H9 (cell line): ENCODE data around the gene TCP11L1. TPM values are rescaled to one million over a fixed set of nuclear protein-coding genes. Genes with fewer than 3 reads are reported as not detected.

Experiments used
- DNase-seq: peaks from one replicate; pipeline ENCODE4 v3.0.0-alpha.2; 2017
- H2AFZ ChIP-seq: one replicate; pipeline ENCODE4 v1.6.1; 2013; ENCODE audit warnings: mild to moderate bottlenecking, low read length, control low read depth, moderate library complexity
- H2AK5ac ChIP-seq: 2 replicates; pipeline ENCODE4 v1.6.1; 2013; ENCODE audit warnings: low read length, control low read depth, mixed read lengths; ENCODE audit not compliant: insufficient read length
- H2BK120ac ChIP-seq: one replicate; pipeline ENCODE4 v1.6.1; 2013; ENCODE audit warnings: low read depth, mild to moderate bottlenecking, low read length, control low read depth, inconsistent platforms; ENCODE audit not compliant: poor library complexity, severe bottlenecking
- H2BK12ac ChIP-seq: 2 replicates; pipeline ENCODE4 v1.6.1; 2013; ENCODE audit warnings: low read length, control low read depth, mixed read lengths, low read depth; ENCODE audit not compliant: insufficient read length
- H2BK15ac ChIP-seq: 2 replicates; pipeline ENCODE4 v1.6.1; 2013; ENCODE audit warnings: low read depth, low read length, control low read depth
- H2BK20ac ChIP-seq: one replicate; pipeline ENCODE4 v1.6.1; 2013; ENCODE audit warnings: low read depth, mild to moderate bottlenecking, low read length, control low read depth, inconsistent platforms; ENCODE audit not compliant: poor library complexity, severe bottlenecking
- H2BK5ac ChIP-seq: 2 replicates; pipeline ENCODE4 v1.6.1; 2013; ENCODE audit warnings: low read length, control low read depth, mixed read lengths; ENCODE audit not compliant: insufficient read length
- H3K14ac ChIP-seq: 2 replicates; pipeline ENCODE4 v1.6.1; 2013; ENCODE audit warnings: low read length, control low read depth; ENCODE audit not compliant: insufficient read depth
- H3K18ac ChIP-seq: 2 replicates; pipeline ENCODE4 v1.6.1; 2013; ENCODE audit warnings: low read depth, mild to moderate bottlenecking, mixed read lengths, low read length, control low read depth; ENCODE audit not compliant: insufficient read length
- H3K23ac ChIP-seq: 2 replicates; pipeline ENCODE4 v1.6.1; 2013; ENCODE audit warnings: low read length, control low read depth, mixed read lengths, low read depth; ENCODE audit not compliant: insufficient read length
- H3K23me2 ChIP-seq: 2 replicates; pipeline ENCODE4 v1.6.1; 2013; ENCODE audit warnings: low read depth, mild to moderate bottlenecking, mixed read lengths, low read length, control low read depth; ENCODE audit not compliant: insufficient read length, poor library complexity, severe bottlenecking
- H3K27ac ChIP-seq: 2 replicates; pipeline ENCODE4 v1.5.1; 2013; ENCODE audit warnings: low read length, control low read depth, mixed read lengths, low read depth; ENCODE audit not compliant: insufficient read length
- H3K27me3 ChIP-seq: 2 replicates; pipeline ENCODE4 v1.6.1; 2013; ENCODE audit warnings: low read length, control low read depth, inconsistent platforms; ENCODE audit not compliant: insufficient read depth
- H3K4ac ChIP-seq: 2 replicates; pipeline ENCODE4 v1.6.1; 2013; ENCODE audit warnings: low read depth, mild to moderate bottlenecking, control low read depth, inconsistent platforms, low read length, moderate library complexity
- H3K4me1 ChIP-seq: 2 replicates; pipeline ENCODE4 v1.6.1; 2013; ENCODE audit warnings: low read length, control low read depth, inconsistent platforms; ENCODE audit not compliant: insufficient read depth
- H3K4me2 ChIP-seq: 2 replicates; pipeline ENCODE4 v1.6.1; 2013; ENCODE audit warnings: low read length, control low read depth, mixed read lengths; ENCODE audit not compliant: insufficient read length, insufficient read depth
- H3K56ac ChIP-seq: 2 replicates; pipeline ENCODE4 v1.6.1; 2013; ENCODE audit warnings: low read depth, mild to moderate bottlenecking, mixed read lengths, low read length, control low read depth; ENCODE audit not compliant: insufficient read length
- H3K79me1 ChIP-seq: 2 replicates; pipeline ENCODE4 v1.6.1; 2013; ENCODE audit warnings: low read depth, mild to moderate bottlenecking, moderate library complexity, low read length, control low read depth, inconsistent platforms; ENCODE audit not compliant: insufficient read depth, poor library complexity, severe bottlenecking
- H3K79me2 ChIP-seq: 2 replicates; pipeline ENCODE4 v1.6.1; 2013; ENCODE audit warnings: low read length, control low read depth, inconsistent platforms; ENCODE audit not compliant: insufficient read depth
- H3K9ac ChIP-seq: 2 replicates; pipeline ENCODE4 v1.6.1; 2013; ENCODE audit warnings: low read length, control low read depth, mixed read lengths; ENCODE audit not compliant: insufficient read length; ENCODE audit errors: extremely low read depth
- H3K9me3 ChIP-seq: one replicate; pipeline ENCODE4 v1.6.1; 2013; ENCODE audit warnings: low read depth, low read length, inconsistent platforms; ENCODE audit not compliant: control insufficient read depth
- H3T11ph ChIP-seq: one replicate; pipeline ENCODE4 v1.6.1; 2013; ENCODE audit warnings: mild to moderate bottlenecking, low read length, control low read depth, inconsistent platforms
- H4K20me1 ChIP-seq: one replicate; pipeline ENCODE4 v1.6.1; 2013; ENCODE audit not compliant: control insufficient read depth, insufficient read length, insufficient read depth
- H4K5ac ChIP-seq: 2 replicates; pipeline ENCODE4 v1.6.1; 2013; ENCODE audit warnings: low read depth, mild to moderate bottlenecking, mixed read lengths, low read length, control low read depth; ENCODE audit not compliant: insufficient read length
- H4K8ac ChIP-seq: replicated peaks from 2 replicates; pipeline ENCODE4 v1.6.1; 2013; ENCODE audit warnings: low read length, control low read depth, mixed read lengths, low read depth; ENCODE audit not compliant: insufficient read length
- H4K91ac ChIP-seq: 2 replicates; pipeline ENCODE4 v1.6.1; 2013; ENCODE audit warnings: low read depth, mild to moderate bottlenecking, moderate library complexity, mixed read lengths, low read length, control low read depth; ENCODE audit not compliant: insufficient read length
- H3K27ac Mint-ChIP-seq, 3 experiments: 2 replicates in 2 of 3; 3 replicates in 1 of 3; pipeline ENCODE4 v1.8.0; 2020 to 2021; ENCODE audit warnings: mixed read lengths in 3 of 3, mild to moderate bottlenecking in 1 of 3, moderate library complexity in 1 of 3
- H3K27me3 Mint-ChIP-seq: 2 replicates; pipeline ENCODE4 v1.8.0; 2021; ENCODE audit warnings: low read depth, mild to moderate bottlenecking, moderate library complexity, mixed read lengths
- H3K36me3 Mint-ChIP-seq, 3 experiments: 2 replicates in 2 of 3; 3 replicates in 1 of 3; pipeline ENCODE4 v1.8.0; 2020 to 2021; ENCODE audit warnings: low read depth in 3 of 3, mixed read lengths in 3 of 3; ENCODE audit not compliant: insufficient read depth in 1 of 3
- H3K4me1 Mint-ChIP-seq, 2 experiments: 2 replicates each; pipeline ENCODE4 v1.8.0; 2020; ENCODE audit warnings: mixed read lengths in 2 of 2
- H3K4me3 Mint-ChIP-seq, 2 experiments: 2 replicates in 1 of 2; 3 replicates in 1 of 2; pipeline ENCODE4 v1.8.0; 2020 to 2021; ENCODE audit warnings: mild to moderate bottlenecking in 2 of 2, mixed read lengths in 2 of 2, moderate library complexity in 1 of 2
- H3K9me3 Mint-ChIP-seq, 2 experiments: 2 replicates in 1 of 2; 3 replicates in 1 of 2; pipeline ENCODE4 v1.8.0; 2020; ENCODE audit warnings: mild to moderate bottlenecking in 2 of 2, mixed read lengths in 2 of 2, moderate library complexity in 1 of 2
- WGBS: extraction: QIAGEN DNeasy Blood & Tissue Kit; methylation state at CpG from one replicate; pipeline ENCODE4 v1.1.7; 2013; ENCODE audit warnings: missing lambda C conversion rate, low lambda C conversion rate, mixed read lengths; ENCODE audit not compliant: insufficient read length; ENCODE audit errors: extremely low coverage; 5-methylcytosine and 5-hydroxymethylcytosine counted together
- total RNA-seq: library from RNA; stranded (reverse); gene quantifications from 2 replicates; pipeline ENCODE4 v1.2.1, GENCODE V29; 2021
- TF ChIP-seq, protein P1 (sequence below): fragments of 200-600 bp; sonication (generic); conservative IDR thresholded peaks from 3 replicates; pipeline ENCODE4 v1.8.0; 2021; ENCODE audit warnings: antibody characterized with exemption, mild to moderate bottlenecking

TCP11L1 gene
- total RNA-seq, 1 experiment from 2014 or later, result 20.3 TPM

DNA sequence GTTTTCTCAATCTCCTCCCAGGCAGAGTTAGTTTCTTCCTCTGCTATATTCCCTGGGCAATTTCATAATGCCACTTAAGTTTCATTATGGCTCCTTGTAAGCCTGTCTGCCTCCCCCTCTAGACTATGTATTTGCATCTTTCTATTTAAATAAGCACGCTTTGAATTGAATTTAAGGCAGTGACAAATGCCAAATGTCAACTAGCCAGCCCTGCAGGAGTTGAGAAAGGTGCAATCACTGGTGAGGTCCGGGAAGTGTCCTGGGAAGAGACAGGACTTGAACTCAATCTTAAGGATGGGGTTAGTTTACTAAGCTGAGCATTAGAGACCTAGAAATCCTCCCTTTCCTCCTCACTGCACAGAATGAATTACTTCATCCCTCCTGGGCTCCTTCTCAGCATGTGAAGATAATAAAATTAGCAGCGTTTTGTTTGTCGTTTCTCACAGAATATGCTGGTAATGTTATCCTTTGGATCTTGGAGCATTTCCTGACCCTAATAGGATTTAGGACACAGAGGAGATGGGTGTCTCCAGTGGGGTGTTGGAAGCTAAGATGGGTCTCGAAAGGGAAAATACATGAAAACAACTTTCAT is 1.6 kb downstream of the TCP11L1 start:
- no peak overlapping the region for H3K56ac ChIP-seq
- TF ChIP-seq, protein P1, sequence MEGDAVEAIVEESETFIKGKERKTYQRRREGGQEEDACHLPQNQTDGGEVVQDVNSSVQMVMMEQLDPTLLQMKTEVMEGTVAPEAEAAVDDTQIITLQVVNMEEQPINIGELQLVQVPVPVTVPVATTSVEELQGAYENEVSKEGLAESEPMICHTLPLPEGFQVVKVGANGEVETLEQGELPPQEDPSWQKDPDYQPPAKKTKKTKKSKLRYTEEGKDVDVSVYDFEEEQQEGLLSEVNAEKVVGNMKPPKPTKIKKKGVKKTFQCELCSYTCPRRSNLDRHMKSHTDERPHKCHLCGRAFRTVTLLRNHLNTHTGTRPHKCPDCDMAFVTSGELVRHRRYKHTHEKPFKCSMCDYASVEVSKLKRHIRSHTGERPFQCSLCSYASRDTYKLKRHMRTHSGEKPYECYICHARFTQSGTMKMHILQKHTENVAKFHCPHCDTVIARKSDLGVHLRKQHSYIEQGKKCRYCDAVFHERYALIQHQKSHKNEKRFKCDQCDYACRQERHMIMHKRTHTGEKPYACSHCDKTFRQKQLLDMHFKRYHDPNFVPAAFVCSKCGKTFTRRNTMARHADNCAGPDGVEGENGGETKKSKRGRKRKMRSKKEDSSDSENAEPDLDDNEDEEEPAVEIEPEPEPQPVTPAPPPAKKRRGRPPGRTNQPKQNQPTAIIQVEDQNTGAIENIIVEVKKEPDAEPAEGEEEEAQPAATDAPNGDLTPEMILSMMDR, result no peak
- no peak overlapping the region for H4K5ac ChIP-seq
- H3K4ac ChIP-seq, result no peak overlapping the region
- H3K9me3 ChIP-seq, result no peaks in the 10 kb centered on the region
- no peaks in the 10 kb centered on the region for H3K79me2 ChIP-seq
- no CpG with 5 or more reads among the region's 5 CpGs for WGBS
- peaks cover 11 to 12% of the 10 kb centered on the region in 2 experiments for H3K4me1 Mint-ChIP-seq
- H2BK5ac ChIP-seq, result no peak overlapping the region
- H3K14ac ChIP-seq, result no peak overlapping the region
- H2BK15ac ChIP-seq, result no peak overlapping the region
- H3K9me3 Mint-ChIP-seq, result peaks cover 0 to 4% of the 10 kb centered on the region in 2 experiments; a peak in 2 of 5 replicates
- H2BK120ac ChIP-seq, result no peak overlapping the region
- H4K8ac ChIP-seq, result no peak overlapping the region
- H3K79me1 ChIP-seq, result no peaks in the 10 kb centered on the region
- H3K36me3 Mint-ChIP-seq, result peaks cover 21 to 26% (median 25%) of the 10 kb centered on the region in 3 experiments
- no peak overlapping the region for H2BK20ac ChIP-seq
- no peaks in the 10 kb centered on the region for H4K20me1 ChIP-seq
- H3K27ac Mint-ChIP-seq, result no peak overlapping the region
- H4K91ac ChIP-seq, result no peak overlapping the region
- H3K27ac ChIP-seq, result no peak overlapping the region
- no peak overlapping the region for H3K23ac ChIP-seq
- H3K27me3 ChIP-seq, result no peaks in the 10 kb centered on the region
- H3K27me3 Mint-ChIP-seq, result no peaks in the 10 kb centered on the region
- no peak for DNase-seq
- H2BK12ac ChIP-seq, result no peak overlapping the region
- no peak overlapping the region for H3T11ph ChIP-seq
- H3K4me3 Mint-ChIP-seq, result peak overlapping the region; percentile 77 to 90
- H3K23me2 ChIP-seq, result peaks cover 5% of the 10 kb centered on the region
- H3K9ac ChIP-seq, result no peak overlapping the region
- H2AFZ ChIP-seq, result no peak overlapping the region
- H3K4me2 ChIP-seq, result peak overlapping the region; percentile 92
- H3K4me1 ChIP-seq, result no peaks in the 10 kb centered on the region; the same call in 1 of the 2 replicates
- no peak overlapping the region for H2AK5ac ChIP-seq
- no peak overlapping the region for H3K18ac ChIP-seq
